Measurements from ENCODE around the gene PPP1R3C.

The PPP1R3C gene

GRCh38 chr10:91632671-91633550 is at the start of gene PPP1R3C:
PPP1R3C (minus strand) TSS chr10:91633071; CDS start chr10:91632969, 102 bp downstream.
- no peak for DNase-seq

DNA sequence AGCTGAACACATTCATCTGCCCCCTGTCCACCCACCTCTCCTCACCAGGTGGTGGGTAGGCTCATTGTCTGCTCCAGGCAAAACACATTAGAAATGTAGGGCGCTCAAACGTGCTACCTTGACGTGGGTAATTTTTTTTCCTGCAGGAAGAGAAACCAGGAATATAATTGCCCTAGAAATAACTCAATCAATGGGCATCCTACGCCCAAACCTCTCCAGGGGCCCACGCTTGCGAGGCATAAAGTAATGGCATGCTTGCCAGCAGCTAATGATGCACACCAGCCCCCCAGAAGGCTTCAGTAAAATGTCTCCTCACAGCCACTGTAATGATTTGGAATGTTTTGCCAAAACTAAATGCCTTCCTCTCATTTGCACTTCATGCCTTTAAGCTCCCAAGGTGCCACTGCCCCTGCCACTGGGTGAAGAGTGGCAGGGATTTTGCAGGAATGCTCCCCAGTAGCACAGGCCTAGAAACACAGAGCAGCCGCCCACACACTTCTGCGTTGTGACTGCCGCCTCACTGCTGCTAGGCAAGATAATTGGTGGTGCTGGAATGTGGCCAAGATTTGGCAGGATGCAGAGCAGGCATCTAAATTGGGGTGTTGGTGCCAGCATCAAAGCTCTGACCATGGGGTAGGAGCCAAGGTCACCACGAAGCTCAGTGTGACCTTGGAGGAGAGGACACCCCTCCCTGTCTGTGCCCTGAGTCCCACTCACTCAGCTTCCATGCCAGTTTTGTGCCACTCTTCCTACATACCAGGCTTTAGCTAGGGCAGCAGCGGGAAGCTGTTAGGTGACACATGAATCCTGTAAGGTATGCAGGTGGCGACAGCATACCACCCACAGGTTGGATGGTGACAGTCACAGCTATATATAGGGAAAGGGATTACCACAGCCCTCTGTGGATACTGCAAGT is 48.7 kb upstream of the PPP1R3C start:
- no peak for DNase-seq

DNA sequence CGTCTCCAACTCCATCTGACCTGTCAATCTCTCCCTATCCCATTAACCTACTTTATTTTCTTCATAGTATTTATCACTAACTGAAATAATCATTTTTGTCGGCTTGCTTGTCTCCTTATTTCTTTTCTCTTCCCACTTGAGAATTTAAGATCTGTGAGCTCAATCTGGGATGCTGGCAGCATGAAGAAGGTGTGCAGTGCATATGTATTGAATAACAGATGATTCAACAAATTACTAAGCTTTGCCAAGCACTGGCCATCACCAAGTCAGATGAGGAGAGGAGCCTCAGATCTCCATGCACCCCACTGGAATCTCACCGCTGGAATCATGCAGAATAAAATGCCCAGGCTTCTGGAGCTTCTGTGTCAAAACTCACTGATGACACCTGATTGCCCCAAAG is 47.6 kb upstream of the PPP1R3C start:
- DNase-seq: no peak

- no peak for DNase-seq
Measured at GRCh38 chr10:91679296-91679695, 46.4 kb upstream of the PPP1R3C start.

DNA sequence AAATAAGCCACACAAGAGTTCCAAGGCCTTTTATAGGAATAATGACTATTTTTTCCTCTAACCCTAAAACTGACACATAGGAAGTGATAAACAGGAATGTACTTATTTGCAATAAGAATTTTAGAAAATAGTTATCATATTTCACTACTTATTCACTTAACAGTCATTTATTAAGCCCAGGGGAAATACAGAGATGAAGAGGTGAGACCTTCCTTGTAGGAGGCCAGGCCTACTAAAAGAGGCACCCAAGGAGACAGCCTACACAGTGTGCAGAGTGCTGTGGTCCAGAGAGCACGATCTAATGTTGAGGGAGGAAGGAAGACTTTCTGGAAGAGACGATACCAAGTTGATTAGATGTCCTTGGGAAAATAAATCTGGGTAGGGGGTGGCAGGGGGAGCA is 45.0 kb upstream of the PPP1R3C start:
- no peak for DNase-seq

DNA sequence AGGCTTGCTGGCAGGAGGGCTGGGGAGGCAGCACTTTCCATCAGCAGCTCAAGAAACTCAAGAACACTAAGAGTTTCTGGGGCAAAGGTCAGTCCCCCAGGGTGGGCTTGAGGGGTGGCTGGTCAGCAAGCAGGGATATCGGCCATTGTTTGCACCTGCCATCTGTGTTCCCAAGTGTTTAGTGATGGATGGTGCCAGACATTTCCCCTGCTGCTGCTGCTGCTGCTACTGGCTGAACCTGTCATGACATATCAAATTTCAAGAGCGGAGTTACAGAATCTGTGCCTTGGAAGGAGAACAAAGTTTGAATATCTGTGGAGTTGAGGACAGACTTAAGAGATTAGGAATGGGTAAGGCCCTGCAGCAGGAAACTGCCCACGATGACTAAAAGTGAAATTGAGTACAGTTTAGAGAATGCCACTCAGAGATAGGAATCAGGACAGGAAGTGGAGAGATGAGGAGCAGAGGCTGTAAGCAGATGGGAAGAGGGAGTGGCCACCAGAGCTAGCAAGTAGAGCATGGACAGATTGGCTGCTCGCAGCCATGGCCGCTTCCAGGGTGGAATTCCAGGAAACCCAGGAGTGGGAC is 39.2 kb upstream of the PPP1R3C start:
- DNase-seq: no peak

DNA sequence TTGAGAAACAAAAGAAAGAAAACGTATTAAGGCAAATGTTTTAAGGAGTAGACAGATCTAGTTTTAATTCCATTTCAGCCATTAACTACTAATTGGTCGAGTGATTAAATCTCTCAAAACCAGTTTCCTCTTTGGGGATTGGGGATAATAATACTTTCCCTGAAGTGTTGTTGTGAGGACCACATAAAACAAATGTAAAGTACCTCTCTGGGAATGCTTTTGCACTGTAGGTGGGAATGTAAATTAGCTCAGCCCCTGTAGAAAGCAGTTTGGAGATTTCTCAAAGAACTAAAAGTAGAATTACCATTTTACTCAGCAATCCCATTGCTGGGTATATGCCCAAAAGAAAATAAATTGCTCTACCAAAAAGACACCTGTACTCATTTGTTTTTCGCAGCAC is 36.0 kb upstream of the PPP1R3C start:
- DNase-seq: no peak

DNA sequence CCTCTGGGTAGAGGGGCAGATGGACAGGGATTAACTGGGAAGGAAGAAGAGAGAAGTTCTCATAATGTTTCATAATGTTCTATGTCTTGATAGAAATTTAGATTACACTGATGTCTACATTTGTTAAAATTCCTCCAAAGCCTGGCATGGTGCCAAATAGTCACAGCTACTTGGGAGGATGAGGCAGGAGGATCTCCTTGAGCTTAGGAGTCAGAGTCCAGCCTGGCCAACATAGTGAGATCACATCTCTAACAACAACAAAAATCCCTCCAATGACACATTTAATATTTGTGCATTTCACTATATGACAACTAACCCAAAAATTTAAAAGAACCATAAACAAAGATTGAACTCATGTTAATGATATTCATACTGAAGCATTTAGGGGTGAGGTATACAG is 33.0 kb upstream of the PPP1R3C start:
- no peak for DNase-seq

GRCh38 chr10:91664426-91664825 is 31.6 kb upstream of the PPP1R3C start:
- DNase-seq: no peak

DNA sequence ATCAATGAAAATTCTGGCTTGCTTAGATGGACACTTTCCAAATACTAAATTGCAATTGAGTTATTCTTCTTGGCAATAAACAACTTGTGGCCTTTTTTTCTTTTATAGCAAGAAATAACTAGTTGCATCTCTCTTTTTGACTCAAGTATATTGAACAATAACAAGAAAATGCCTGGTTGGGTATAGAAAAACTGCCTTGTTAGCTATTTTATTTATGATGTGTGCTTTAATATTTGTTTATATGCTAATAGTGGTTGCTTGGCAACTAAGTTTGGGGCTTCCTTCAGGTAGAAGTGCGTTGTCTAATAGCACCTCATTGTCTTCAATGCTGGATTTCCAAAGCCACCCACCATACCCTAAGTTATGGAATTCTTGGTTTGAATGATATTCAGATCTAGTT is 30.1 kb upstream of the PPP1R3C start:
- no peak for DNase-seq

DNA sequence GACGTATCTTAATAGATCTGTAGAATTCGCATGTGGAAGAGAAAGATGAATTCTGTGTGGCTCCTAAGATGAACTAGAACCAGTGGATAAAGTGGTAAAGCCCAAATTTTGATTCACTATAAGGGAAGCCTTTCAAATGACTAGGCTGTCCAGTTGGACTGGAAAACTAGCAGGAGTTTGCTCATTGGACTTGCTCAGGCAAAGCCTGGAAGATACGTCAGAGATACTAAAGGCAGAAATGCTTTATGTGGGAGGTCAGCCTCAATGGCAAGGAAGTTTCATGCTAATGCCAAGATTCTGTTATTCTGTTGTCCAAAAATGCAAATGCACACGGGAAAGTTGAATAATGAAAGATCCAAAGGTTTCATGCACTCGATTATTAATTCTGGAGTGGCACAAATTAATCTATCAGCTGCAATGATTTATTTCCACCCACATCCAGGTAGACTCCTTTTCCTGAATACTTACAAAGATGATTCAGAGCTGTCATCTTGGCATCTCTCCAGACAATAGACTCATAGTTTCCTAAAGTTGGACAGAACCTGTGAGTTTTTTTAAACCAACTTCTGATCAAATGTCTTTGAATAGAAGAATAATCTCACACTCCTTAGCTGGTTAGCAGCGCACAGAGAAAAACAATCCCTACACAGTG is 20.5 kb upstream of the PPP1R3C start:
- no peak for DNase-seq

GRCh38 chr10:91652364-91652763 is 19.5 kb upstream of the PPP1R3C start:
- DNase-seq: no peak

DNA sequence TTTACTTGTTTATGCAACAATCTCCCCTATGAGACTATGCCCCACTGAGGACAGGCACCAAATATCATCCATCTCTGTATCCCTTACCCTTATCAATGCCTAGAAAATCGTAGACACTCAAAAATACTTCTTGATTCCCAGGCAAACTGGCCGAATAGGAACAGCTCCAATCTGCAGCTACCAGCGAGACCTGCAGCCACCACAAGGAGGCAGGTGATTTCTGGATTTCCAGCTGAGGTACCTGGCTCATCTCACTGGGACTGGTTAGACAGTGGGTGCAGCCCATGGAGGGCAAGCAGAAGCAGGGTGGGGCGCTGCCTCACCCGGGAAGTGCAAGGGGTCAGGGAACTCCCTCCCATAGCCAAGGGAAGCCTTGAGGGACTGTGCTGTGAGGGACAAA is 10.8 kb upstream of the PPP1R3C start:
- no peak for DNase-seq

DNA sequence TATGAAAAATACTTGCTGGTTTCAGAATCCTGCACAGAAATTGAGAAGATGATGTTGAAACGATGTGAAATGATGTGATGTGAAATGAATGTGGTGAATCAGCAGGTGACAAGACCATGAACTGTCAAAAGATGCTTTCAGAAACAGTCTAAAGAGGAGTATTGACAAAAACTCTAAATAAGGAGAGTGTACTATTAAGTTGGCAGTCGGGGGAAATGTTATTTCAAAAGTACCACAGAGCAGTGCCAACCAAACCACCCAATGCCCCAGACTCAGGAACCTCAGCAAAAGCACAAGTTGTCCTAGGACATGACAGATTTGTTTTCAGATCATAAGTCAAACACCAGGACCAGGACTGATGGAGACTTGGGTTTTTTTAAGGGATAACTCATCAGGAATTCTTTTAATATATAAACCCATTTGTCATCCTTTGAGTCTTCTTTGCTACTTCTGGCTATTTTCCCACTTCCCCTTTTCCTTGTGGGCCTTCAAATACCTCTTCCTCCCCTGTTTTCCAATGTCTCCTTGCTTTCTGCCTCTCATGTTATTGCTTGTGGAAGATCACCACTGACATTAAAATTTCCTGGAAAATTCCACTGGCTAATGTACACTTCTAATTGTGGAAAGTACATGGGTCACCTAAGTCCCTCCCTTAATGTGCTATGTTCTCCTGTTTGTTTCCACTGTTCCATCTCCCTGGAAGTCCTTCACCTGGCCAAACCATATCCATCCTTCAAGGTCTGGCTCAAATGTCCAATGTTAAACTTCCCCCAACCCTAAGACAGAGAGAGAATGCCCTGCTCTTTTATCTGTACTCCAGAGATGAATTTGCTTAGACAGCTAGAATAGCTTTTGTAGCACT is 10.2 kb upstream of the PPP1R3C start:
- no peak for DNase-seq

GRCh38 chr10:91636892-91637291 is 4.0 kb upstream of the PPP1R3C start:
- no peak for DNase-seq

GRCh38 chr10:91635401-91636400 is 2.8 kb upstream of the PPP1R3C start:
- DNase-seq: peak in 1 of 2 donors; percentile 2

GRCh38 chr10:91634898-91635297 is 2.0 kb upstream of the PPP1R3C start:
- DNase-seq: no peak

GRCh38 chr10:91634246-91634645 is 1.4 kb upstream of the PPP1R3C start:
- DNase-seq: no peak

GRCh38 chr10:91630625-91631024 is 2.2 kb downstream of the PPP1R3C start:
- no peak for DNase-seq

DNA sequence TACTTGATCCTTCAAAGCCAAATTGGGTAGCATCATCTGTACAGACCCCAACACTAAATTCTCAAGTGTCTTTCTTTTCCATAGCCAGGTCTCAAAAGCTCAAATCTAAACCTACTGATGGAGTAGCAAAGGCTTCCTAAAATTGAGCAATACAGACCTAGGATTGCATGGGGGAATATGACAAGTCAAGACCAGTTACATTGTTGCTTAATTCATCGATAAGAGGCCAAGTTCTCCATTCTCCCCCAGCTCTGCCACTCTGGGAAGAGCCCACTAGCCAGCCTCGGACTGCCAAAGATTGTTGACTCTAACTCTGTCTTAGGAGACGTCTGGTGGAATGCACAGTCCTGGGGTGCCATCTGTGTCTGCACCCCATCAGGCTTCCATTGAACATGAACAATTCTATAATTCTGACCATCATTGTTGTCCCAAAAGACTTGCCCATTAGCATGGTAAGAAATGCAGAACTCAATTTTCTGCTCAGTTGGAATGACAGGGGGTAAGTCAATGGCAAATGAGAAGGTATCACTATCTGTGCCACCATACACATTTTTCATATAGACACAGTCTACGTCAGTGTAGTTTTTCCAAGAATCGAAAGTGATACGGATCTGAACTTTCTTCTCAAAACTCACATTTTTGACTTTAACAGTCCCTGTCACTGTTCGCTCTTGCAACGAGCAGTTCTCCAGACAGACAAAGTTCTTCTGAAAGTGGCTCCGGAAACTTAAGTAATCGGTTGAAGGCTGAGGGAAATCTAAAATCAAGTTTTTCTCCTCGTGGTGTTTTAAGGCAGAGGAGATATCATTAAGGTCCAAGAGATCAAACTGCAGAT is 2.9 kb downstream of the PPP1R3C start:
- DNase-seq: no peak

Data from bone marrow (tissue), 2 donors.